GM12865 (cell line): ENCODE measurements around the gene WBP11.

ENCODE experiments used
- DNase-seq: peaks from one replicate; pipeline ENCODE4 v3.0.0; 2010; ENCODE audit warnings: low read depth
- H3K4me3 ChIP-seq: 2 replicates; pipeline ENCODE4 v1.5.1; 2011; ENCODE audit warnings: mild to moderate bottlenecking, low read depth, low read length, control low read depth
- CTCF ChIP-seq: IDR thresholded peaks from 2 replicates; pipeline ENCODE4 v1.5.1; 2011; ENCODE audit warnings: low read length, control low read depth, low read depth, inconsistent platforms; ENCODE audit not compliant: insufficient read depth; ENCODE audit errors: missing control alignments

WBP11 gene

GRCh38 chr12:14803830-14804160 lies 517 bp upstream of the WBP11 start:
- H3K4me3 ChIP-seq = peak overlapping the region; percentile 77
- TF ChIP-seq CTCF = no peak
- DNase-seq = no peak

GRCh38 chr12:14802721-14803010 lies 612 bp downstream of the WBP11 start:
- no peak for TF ChIP-seq CTCF
- no peak for DNase-seq
- H3K4me3 ChIP-seq = peak overlapping the region; percentile 77

- TF ChIP-seq CTCF = no peak
- H3K4me3 ChIP-seq = peak overlapping the region; percentile 77
- DNase-seq = no peak
These were observed 1.0 kb downstream of the WBP11 start for GRCh38 chr12:14802247-14802646.

GRCh38 chr12:14795028-14795448 lies 8.2 kb downstream of the WBP11 start:
- DNase-seq = peak; percentile 5
- no peak overlapping the region for H3K4me3 ChIP-seq
- TF ChIP-seq CTCF = no peak

GRCh38 chr12:14785568-14785967 lies 17.7 kb downstream of the WBP11 start:
- no peak for TF ChIP-seq CTCF
- DNase-seq = no peak
- no peak overlapping the region for H3K4me3 ChIP-seq

- H3K4me3 ChIP-seq = no peak overlapping the region
- no peak for TF ChIP-seq CTCF
- DNase-seq = no peak
These were observed 18.8 kb downstream of the WBP11 start for GRCh38 chr12:14784471-14784870.

GRCh38 chr12:14782756-14783155 lies 20.5 kb downstream of the WBP11 start:
- TF ChIP-seq CTCF = no peak
- no peak overlapping the region for H3K4me3 ChIP-seq
- DNase-seq = peak; percentile 32
